SK-N-SH treated with all-trans-retinoic acid at 6 μM for 48 hours (cell line): ENCODE results near the gene DGKI.

Experiments used
- ATAC-seq: fragments of 200-7000 bp; cut with Tn5 transposase; 3 replicates; pipeline ENCODE4 v1.9.1; 2020; ENCODE audit warnings: mild to moderate bottlenecking, moderate library complexity
- BACH2 ChIP-seq: fragments of 250-450 bp; sonication (Bioruptor Pico); IDR thresholded peaks from 2 replicates; pipeline ENCODE4 v1.9.0; 2021; ENCODE audit warnings: mild to moderate bottlenecking, borderline replicate concordance
- CSDC2 ChIP-seq: fragments of 250-450 bp; sonication (Bioruptor Pico); IDR thresholded peaks from 2 replicates; pipeline ENCODE4 v1.5.0; 2020; ENCODE audit warnings: mild to moderate bottlenecking, moderate library complexity
- CSRNP3 ChIP-seq: fragments of 250-450 bp; sonication (Bioruptor Pico); IDR thresholded peaks from 2 replicates; pipeline ENCODE4 v1.5.1; 2021; ENCODE audit warnings: mild to moderate bottlenecking, moderate library complexity
- ESRRG ChIP-seq: fragments of 250-450 bp; sonication (Bioruptor Pico); IDR thresholded peaks from 2 replicates; pipeline ENCODE4 v1.6.1; 2021; ENCODE audit warnings: mild to moderate bottlenecking
- GLIS3 ChIP-seq: fragments of 250-450 bp; sonication (Bioruptor Pico); IDR thresholded peaks from 2 replicates; pipeline ENCODE4 v1.5.0; 2020; ENCODE audit warnings: mild to moderate bottlenecking, moderate library complexity
- ISL1 ChIP-seq: fragments of 250-450 bp; sonication (Bioruptor Pico); IDR thresholded peaks from 2 replicates; pipeline ENCODE4 v2.1.2; 2022; ENCODE audit warnings: mild to moderate bottlenecking, moderate library complexity
- OSR1 ChIP-seq: fragments of 250-450 bp; sonication (Bioruptor Pico); IDR thresholded peaks from 2 replicates; pipeline ENCODE4 v1.8.0; 2022; ENCODE audit warnings: moderate library complexity, mild to moderate bottlenecking, inconsistent platforms
- PPARA ChIP-seq: fragments of 250-450 bp; sonication (Bioruptor Pico); IDR thresholded peaks from 2 replicates; pipeline ENCODE4 v1.5.0; 2020; ENCODE audit warnings: mild to moderate bottlenecking, borderline replicate concordance
- RARB ChIP-seq: fragments of 250-450 bp; sonication (Bioruptor Pico); IDR thresholded peaks from 2 replicates; pipeline ENCODE4 v1.8.0; 2021; ENCODE audit warnings: mild to moderate bottlenecking, moderate library complexity
- SNAI2 ChIP-seq: fragments of 250-450 bp; sonication (Bioruptor Pico); IDR thresholded peaks from 2 replicates; pipeline ENCODE4 v1.5.0; 2020; ENCODE audit warnings: mild to moderate bottlenecking, moderate library complexity
- TCF4 ChIP-seq: fragments of 250-450 bp; sonication (Bioruptor Pico); IDR thresholded peaks from 2 replicates; pipeline ENCODE4 v1.8.0; 2021; ENCODE audit warnings: mild to moderate bottlenecking, moderate library complexity, borderline replicate concordance
- TOX ChIP-seq: fragments of 250-450 bp; sonication (Bioruptor Pico); IDR thresholded peaks from 2 replicates; pipeline ENCODE4 v1.8.0; 2021; ENCODE audit warnings: mild to moderate bottlenecking, moderate library complexity, borderline replicate concordance
- ZC3H10 ChIP-seq: fragments of 250-450 bp; sonication (Bioruptor Pico); IDR thresholded peaks from 2 replicates; pipeline ENCODE4 v1.5.1; 2021; ENCODE audit warnings: mild to moderate bottlenecking, moderate library complexity
- ZFP3 ChIP-seq: fragments of 250-450 bp; sonication (Bioruptor Pico); IDR thresholded peaks from 2 replicates; pipeline ENCODE4 v1.5.0; 2020; ENCODE audit warnings: mild to moderate bottlenecking, moderate library complexity
- ZFP30 ChIP-seq: fragments of 450-650 bp; formaldehyde crosslinking; IDR thresholded peaks from 2 replicates; pipeline ENCODE4 v1.5.0; 2022; ENCODE audit warnings: mild to moderate bottlenecking, moderate library complexity
- ZNF70 ChIP-seq: fragments of 450-650 bp; formaldehyde crosslinking; IDR thresholded peaks from 2 replicates; pipeline ENCODE4 v1.5.0; 2020; ENCODE audit warnings: mild to moderate bottlenecking, moderate library complexity
- ZNF8 ChIP-seq: fragments of 450-650 bp; formaldehyde crosslinking; IDR thresholded peaks from 2 replicates; pipeline ENCODE4 v1.5.0; 2020; ENCODE audit warnings: mild to moderate bottlenecking, moderate library complexity
- TF ChIP-seq, protein P1 (sequence below): fragments of 250-450 bp; sonication (Bioruptor Pico); IDR thresholded peaks from 2 replicates; pipeline ENCODE4 v1.8.0; 2021; ENCODE audit warnings: low read depth, mild to moderate bottlenecking, moderate library complexity, borderline replicate concordance
- TF ChIP-seq, protein P2 (sequence below): fragments of 250-450 bp; sonication (Bioruptor Pico); IDR thresholded peaks from 2 replicates; pipeline ENCODE4 v1.5.0; 2020; ENCODE audit warnings: mild to moderate bottlenecking, moderate library complexity
- TF ChIP-seq, protein P3 (sequence below): fragments of 250-450 bp; sonication (Bioruptor Pico); IDR thresholded peaks from 2 replicates; pipeline ENCODE4 v1.5.1; 2020; ENCODE audit warnings: low read depth, mild to moderate bottlenecking, moderate library complexity
- TF ChIP-seq, protein P4 (sequence below): fragments of 250-450 bp; sonication (Bioruptor Pico); IDR thresholded peaks from 2 replicates; pipeline ENCODE4 v1.8.0; 2020; ENCODE audit warnings: mild to moderate bottlenecking, moderate library complexity, borderline replicate concordance

DGKI gene

DNA sequence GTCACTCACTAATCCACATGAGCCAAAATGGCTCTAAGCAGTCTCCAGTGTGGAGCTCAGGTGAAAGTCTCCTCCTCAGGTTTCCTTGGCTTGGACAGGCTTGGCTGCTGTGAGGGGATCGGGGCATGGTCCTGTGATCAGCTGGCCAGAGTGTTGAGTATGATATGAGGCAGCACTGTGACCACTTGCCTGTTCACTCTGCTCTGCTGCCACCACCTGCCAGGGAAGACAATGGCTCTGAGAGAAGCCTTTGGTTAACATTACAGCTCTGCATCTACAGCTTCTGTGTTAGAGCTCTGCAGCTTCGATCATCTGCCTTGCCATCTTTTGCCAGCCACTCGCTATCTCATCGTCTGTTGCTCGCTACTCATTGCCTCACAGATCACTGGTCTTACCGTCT is 483.1 kb downstream of the DGKI start (continued):
- TF ChIP-seq, protein P1, sequence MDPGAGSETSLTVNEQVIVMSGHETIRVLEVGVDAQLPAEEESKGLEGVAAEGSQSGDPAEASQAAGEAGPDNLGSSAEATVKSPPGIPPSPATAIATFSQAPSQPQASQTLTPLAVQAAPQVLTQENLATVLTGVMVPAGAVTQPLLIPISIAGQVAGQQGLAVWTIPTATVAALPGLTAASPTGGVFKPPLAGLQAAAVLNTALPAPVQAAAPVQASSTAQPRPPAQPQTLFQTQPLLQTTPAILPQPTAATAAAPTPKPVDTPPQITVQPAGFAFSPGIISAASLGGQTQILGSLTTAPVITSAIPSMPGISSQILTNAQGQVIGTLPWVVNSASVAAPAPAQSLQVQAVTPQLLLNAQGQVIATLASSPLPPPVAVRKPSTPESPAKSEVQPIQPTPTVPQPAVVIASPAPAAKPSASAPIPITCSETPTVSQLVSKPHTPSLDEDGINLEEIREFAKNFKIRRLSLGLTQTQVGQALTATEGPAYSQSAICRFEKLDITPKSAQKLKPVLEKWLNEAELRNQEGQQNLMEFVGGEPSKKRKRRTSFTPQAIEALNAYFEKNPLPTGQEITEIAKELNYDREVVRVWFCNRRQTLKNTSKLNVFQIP (CRISPR knock-in tag), result no peak
- TF ChIP-seq ZNF8 (CRISPR knock-in tag), result no peak

- TF ChIP-seq RARB, result no peak
- no peak for TF ChIP-seq ZNF70 (CRISPR knock-in tag)
- no peak for TF ChIP-seq CSDC2 (CRISPR knock-in tag)
- TF ChIP-seq TOX (CRISPR knock-in tag), result no peak
- no peak for TF ChIP-seq OSR1 (CRISPR knock-in tag)
- TF ChIP-seq ZFP3, result no peak
- TF ChIP-seq PPARA (CRISPR knock-in tag), result no peak
- TF ChIP-seq BACH2 (CRISPR knock-in tag), result no peak
- TF ChIP-seq, protein P1 (CRISPR knock-in tag), result no peak
- no peak for ATAC-seq
Observed at GRCh38 chr7:137360087-137360679, 486.6 kb downstream of the DGKI start.

DNA sequence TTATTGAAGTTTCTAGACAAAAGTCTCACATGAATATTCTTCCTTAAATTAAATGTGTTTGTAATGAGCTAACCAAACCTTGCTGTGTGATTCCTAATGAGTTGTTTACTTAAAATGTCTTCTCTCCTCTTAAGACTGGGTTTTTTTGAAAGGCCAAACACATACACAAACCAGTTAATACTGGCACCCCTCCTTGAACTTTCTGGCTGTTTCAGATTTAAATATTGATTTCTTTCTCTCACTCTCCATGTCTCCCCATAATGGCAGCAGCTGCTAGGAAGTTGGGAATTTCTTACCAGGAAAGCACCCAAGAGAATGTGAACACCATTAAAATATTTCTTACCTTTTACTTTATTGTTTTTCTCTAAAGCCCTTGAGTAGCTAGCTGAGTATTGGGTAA is 491.8 kb downstream of the DGKI start:
- TF ChIP-seq RARB (no peak), ZFP30 (CRISPR knock-in tag) (no peak), ZC3H10 (CRISPR knock-in tag) (no peak), ISL1 (CRISPR knock-in tag) (no peak), ZNF8 (CRISPR knock-in tag) (no peak)
- no peak for ATAC-seq

GRCh38 chr7:137354396-137354795 is 492.4 kb downstream of the DGKI start:
- TF ChIP-seq PPARA (CRISPR knock-in tag) (no peak), CSRNP3 (CRISPR knock-in tag) (no peak), ZNF70 (CRISPR knock-in tag) (no peak)
- TF ChIP-seq, protein P2, sequence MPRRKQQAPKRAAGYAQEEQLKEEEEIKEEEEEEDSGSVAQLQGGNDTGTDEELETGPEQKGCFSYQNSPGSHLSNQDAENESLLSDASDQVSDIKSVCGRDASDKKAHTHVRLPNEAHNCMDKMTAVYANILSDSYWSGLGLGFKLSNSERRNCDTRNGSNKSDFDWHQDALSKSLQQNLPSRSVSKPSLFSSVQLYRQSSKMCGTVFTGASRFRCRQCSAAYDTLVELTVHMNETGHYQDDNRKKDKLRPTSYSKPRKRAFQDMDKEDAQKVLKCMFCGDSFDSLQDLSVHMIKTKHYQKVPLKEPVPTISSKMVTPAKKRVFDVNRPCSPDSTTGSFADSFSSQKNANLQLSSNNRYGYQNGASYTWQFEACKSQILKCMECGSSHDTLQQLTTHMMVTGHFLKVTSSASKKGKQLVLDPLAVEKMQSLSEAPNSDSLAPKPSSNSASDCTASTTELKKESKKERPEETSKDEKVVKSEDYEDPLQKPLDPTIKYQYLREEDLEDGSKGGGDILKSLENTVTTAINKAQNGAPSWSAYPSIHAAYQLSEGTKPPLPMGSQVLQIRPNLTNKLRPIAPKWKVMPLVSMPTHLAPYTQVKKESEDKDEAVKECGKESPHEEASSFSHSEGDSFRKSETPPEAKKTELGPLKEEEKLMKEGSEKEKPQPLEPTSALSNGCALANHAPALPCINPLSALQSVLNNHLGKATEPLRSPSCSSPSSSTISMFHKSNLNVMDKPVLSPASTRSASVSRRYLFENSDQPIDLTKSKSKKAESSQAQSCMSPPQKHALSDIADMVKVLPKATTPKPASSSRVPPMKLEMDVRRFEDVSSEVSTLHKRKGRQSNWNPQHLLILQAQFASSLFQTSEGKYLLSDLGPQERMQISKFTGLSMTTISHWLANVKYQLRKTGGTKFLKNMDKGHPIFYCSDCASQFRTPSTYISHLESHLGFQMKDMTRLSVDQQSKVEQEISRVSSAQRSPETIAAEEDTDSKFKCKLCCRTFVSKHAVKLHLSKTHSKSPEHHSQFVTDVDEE (CRISPR knock-in tag), result no peak
- ATAC-seq, result no peak

DNA sequence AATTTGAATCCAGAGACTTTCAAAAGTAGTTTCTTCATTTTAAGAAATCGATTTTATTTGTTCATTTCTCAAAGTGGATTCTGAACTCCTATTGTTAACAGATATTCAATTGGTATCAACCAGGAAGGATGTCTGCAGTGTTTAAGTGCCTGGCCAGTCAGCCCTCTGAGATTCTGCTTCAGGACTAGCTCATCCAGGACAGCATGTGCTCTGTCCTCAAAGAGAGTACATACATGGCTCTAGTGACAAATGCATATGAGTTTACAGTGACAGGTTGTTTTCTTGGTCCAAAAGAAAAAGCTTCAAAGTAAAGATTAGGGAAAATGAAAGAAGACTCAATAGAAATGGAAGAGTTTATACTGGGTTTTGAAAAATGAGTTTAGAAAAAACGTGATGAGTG is 494.8 kb downstream of the DGKI start:
- no peak for ATAC-seq
- TF ChIP-seq OSR1 (CRISPR knock-in tag), result no peak
- TF ChIP-seq ISL1 (CRISPR knock-in tag), result no peak
- TF ChIP-seq, protein P3, sequence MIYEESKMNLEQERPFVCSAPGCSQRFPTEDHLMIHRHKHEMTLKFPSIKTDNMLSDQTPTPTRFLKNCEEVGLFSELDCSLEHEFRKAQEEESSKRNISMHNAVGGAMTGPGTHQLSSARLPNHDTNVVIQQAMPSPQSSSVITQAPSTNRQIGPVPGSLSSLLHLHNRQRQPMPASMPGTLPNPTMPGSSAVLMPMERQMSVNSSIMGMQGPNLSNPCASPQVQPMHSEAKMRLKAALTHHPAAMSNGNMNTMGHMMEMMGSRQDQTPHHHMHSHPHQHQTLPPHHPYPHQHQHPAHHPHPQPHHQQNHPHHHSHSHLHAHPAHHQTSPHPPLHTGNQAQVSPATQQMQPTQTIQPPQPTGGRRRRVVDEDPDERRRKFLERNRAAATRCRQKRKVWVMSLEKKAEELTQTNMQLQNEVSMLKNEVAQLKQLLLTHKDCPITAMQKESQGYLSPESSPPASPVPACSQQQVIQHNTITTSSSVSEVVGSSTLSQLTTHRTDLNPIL (CRISPR knock-in tag), result no peak
- TF ChIP-seq ZNF70 (CRISPR knock-in tag), result no peak
- TF ChIP-seq GLIS3 (CRISPR knock-in tag), result no peak
- no peak for TF ChIP-seq PPARA (CRISPR knock-in tag)
- no peak for TF ChIP-seq ESRRG (CRISPR knock-in tag)
- TF ChIP-seq, protein P2 (CRISPR knock-in tag), result no peak
- TF ChIP-seq ZFP3, result no peak
- no peak for TF ChIP-seq SNAI2 (CRISPR knock-in tag)
- TF ChIP-seq, protein P4, sequence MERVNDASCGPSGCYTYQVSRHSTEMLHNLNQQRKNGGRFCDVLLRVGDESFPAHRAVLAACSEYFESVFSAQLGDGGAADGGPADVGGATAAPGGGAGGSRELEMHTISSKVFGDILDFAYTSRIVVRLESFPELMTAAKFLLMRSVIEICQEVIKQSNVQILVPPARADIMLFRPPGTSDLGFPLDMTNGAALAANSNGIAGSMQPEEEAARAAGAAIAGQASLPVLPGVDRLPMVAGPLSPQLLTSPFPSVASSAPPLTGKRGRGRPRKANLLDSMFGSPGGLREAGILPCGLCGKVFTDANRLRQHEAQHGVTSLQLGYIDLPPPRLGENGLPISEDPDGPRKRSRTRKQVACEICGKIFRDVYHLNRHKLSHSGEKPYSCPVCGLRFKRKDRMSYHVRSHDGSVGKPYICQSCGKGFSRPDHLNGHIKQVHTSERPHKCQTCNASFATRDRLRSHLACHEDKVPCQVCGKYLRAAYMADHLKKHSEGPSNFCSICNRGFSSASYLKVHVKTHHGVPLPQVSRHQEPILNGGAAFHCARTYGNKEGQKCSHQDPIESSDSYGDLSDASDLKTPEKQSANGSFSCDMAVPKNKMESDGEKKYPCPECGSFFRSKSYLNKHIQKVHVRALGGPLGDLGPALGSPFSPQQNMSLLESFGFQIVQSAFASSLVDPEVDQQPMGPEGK, result no peak
- no peak for TF ChIP-seq ZFP30 (CRISPR knock-in tag)
- no peak for TF ChIP-seq TCF4 (CRISPR knock-in tag)
